K562 (cell line): ENCODE measurements around the gene PYM1. TPM values are rescaled to one million over a fixed set of nuclear protein-coding genes. Genes with fewer than 3 reads are reported as not detected.

Source experiments
- BACH1 ChIP-seq: fragments of 200-800 bp; sonication (Bioruptor generic); IDR thresholded peaks from 2 replicates; pipeline ENCODE4 v1.6.1; 2016; ENCODE audit warnings: missing genetic modification characterization, missing compliant biosample characterization
- E2F5 ChIP-seq: sonication (generic); formaldehyde crosslinking; IDR thresholded peaks from 2 replicates; pipeline ENCODE4 v1.8.0; 2022; ENCODE audit warnings: mild to moderate bottlenecking, missing genetic modification reagents
- FOXM1 ChIP-seq, 2 experiments: fragments of 450-650 bp in 1 of 2; sonication (generic) in 1 of 2; formaldehyde crosslinking in 1 of 2; IDR thresholded peaks; 2 replicates each; pipeline versions ENCODE4 v1.6.1 to v1.9.0; 2017 to 2022; ENCODE audit warnings: low read depth in 2 of 2, mild to moderate bottlenecking in 2 of 2, missing genetic modification reagents in 1 of 2, moderate library complexity in 1 of 2
- GATA2 ChIP-seq: sonication (generic); formaldehyde crosslinking; IDR thresholded peaks from 2 replicates; pipeline ENCODE4 v1.4.0; 2020; ENCODE audit warnings: mild to moderate bottlenecking, missing genetic modification reagents
- HLTF ChIP-seq: fragments of 450-650 bp; IDR thresholded peaks from 2 replicates; pipeline ENCODE4 v1.6.1; 2016
- HOXB6 ChIP-seq: fragments of 250-450 bp; sonication (Bioruptor Pico); IDR thresholded peaks from 2 replicates; pipeline ENCODE4 v1.5.1; 2022; ENCODE audit warnings: mild to moderate bottlenecking, borderline replicate concordance
- KDM1A ChIP-seq, 2 experiments: fragments of 450-650 bp; IDR thresholded peaks; 2 replicates each; pipeline ENCODE4 v1.6.1; 2016; ENCODE audit warnings: mild to moderate bottlenecking in 2 of 2
- KDM2B ChIP-seq: fragments of 250-450 bp; sonication (Bioruptor Pico); IDR thresholded peaks from 2 replicates; pipeline ENCODE4 v1.8.0; 2021; ENCODE audit warnings: mild to moderate bottlenecking, moderate library complexity
- KLF10 ChIP-seq: fragments of 250-450 bp; sonication (Bioruptor Pico); IDR thresholded peaks from 2 replicates; pipeline ENCODE4 v1.6.1; 2021; ENCODE audit warnings: matching md5 sums
- MEIS2 ChIP-seq: fragments of 450-650 bp; IDR thresholded peaks from 2 replicates; pipeline ENCODE4 v1.6.1; 2014; ENCODE audit warnings: mild to moderate bottlenecking; ENCODE audit not compliant: partially characterized antibody
- MYNN ChIP-seq, 2 experiments: sonication (generic); formaldehyde crosslinking in 1 of 2; IDR thresholded peaks; 2 replicates each; pipeline versions ENCODE4 v1.5.0 to v1.6.1; 2016 to 2020; ENCODE audit warnings: antibody characterized with exemption in 1 of 2, missing genetic modification reagents in 1 of 2
- PRMT5 ChIP-seq: sonication (generic); formaldehyde crosslinking; IDR thresholded peaks from 2 replicates; pipeline ENCODE4 v1.5.0; 2020; ENCODE audit warnings: missing genetic modification reagents
- SIRT6 ChIP-seq: IDR thresholded peaks from one replicate; pipeline ENCODE4 v1.6.1; 2012; ENCODE audit warnings: low read depth, mild to moderate bottlenecking, control low read depth, inconsistent platforms, low read length, moderate library complexity
- SP1 ChIP-seq: sonication (generic); formaldehyde crosslinking; IDR thresholded peaks from 2 replicates; pipeline ENCODE4 v1.8.1; 2022; ENCODE audit warnings: mild to moderate bottlenecking, missing genetic modification reagents
- SRSF3 ChIP-seq: fragments of 200-400 bp; formaldehyde crosslinking; IDR thresholded peaks from 2 replicates; pipeline ENCODE4 v1.6.1; 2016; ENCODE audit warnings: mild to moderate bottlenecking, low read length, moderate library complexity; ENCODE audit not compliant: insufficient read depth
- TAF1 ChIP-seq: IDR thresholded peaks from 2 replicates; pipeline ENCODE4 v1.6.1; 2011; ENCODE audit warnings: mild to moderate bottlenecking, low read length, moderate library complexity; ENCODE audit not compliant: insufficient read depth, control insufficient read depth, severe bottlenecking; ENCODE audit errors: extremely low read depth
- ZFPM2 ChIP-seq: fragments of 250-450 bp; sonication (Bioruptor Pico); IDR thresholded peaks from 2 replicates; pipeline ENCODE4 v1.5.1; 2022; ENCODE audit warnings: mild to moderate bottlenecking
- ZNF398 ChIP-seq: fragments of 250-450 bp; sonication (Bioruptor Pico); IDR thresholded peaks from 2 replicates; pipeline ENCODE4 v1.8.0; 2021; ENCODE audit warnings: moderate library complexity, mild to moderate bottlenecking, inconsistent platforms
- ZNF551 ChIP-seq: fragments of 250-450 bp; sonication (Bioruptor Pico); IDR thresholded peaks from 2 replicates; pipeline ENCODE4 v1.5.0; 2021; ENCODE audit warnings: mild to moderate bottlenecking, moderate library complexity
- ZNF707 ChIP-seq: fragments of 250-450 bp; sonication (Bioruptor Pico); conservative IDR thresholded peaks from 2 replicates; pipeline ENCODE4 v1.8.0; 2022; ENCODE audit warnings: inconsistent platforms, mild to moderate bottlenecking, moderate library complexity
- ZNF785 ChIP-seq: fragments of 250-450 bp; sonication (Bioruptor Pico); IDR thresholded peaks from 2 replicates; pipeline ENCODE4 v1.4.0; 2020; ENCODE audit warnings: mild to moderate bottlenecking
- polyA plus RNA-seq, 8 experiments: library from polyadenylated mRNA; depleted of rRNA in 4 of 8; stranded (reverse) in 5 of 8; unstranded in 3 of 8; fragments of >200 nt; fragmentation: Nextera tagmentation in 2 of 8; fragmentation: Illumina TruSeq in 1 of 8; extraction: Ambion mirVana in 2 of 8; extraction: Trizol in 1 of 8; gene quantifications; 2 replicates each; pipeline versions ENCODE4 v1.2.1 to v1.2.3, GENCODE V29; 2011 to 2014; ENCODE audit warnings: inconsistent platforms in 1 of 8, missing spikeins in 1 of 8
- total RNA-seq, 7 experiments: library from RNA; depleted of rRNA in 6 of 7; stranded (reverse); fragments of >200 nt in 6 of 7; fragmentation: Illumina TruSeq in 2 of 7; extraction: Trizol in 2 of 7; gene quantifications; 2 replicates each; pipeline versions ENCODE4 v1.2.1 to v1.2.3, GENCODE V29; 2011 to 2021; ENCODE audit warnings: low replicate concordance in 1 of 7
- TF ChIP-seq, protein P1 (sequence below), 3 experiments: IDR thresholded peaks in 2 of 3; conservative IDR thresholded peaks in 1 of 3; 2 replicates each; pipeline ENCODE4 v1.5.1; 2011 to 2012; ENCODE audit warnings: low read length in 3 of 3, mild to moderate bottlenecking in 3 of 3, control low read depth in 2 of 3, improper control_type of control experiment in 1 of 3, inconsistent platforms in 1 of 3, low read depth in 1 of 3, mixed read lengths in 1 of 3, moderate library complexity in 1 of 3; ENCODE audit not compliant: insufficient read depth in 2 of 3
- TF ChIP-seq, protein P2 (sequence below): fragments of 450-650 bp; IDR thresholded peaks from 2 replicates; pipeline ENCODE4 v1.6.1; 2016; ENCODE audit warnings: missing biosample characterization, missing genetic modification characterization

The PYM1 gene
- total and polyA plus RNA-seq, 9 of the 15 experiments (the other 6 are each of a cell fraction or from before 2014, with no cell fraction given) = 29.0 to 51.3 (median 34.1) TPM

DNA sequence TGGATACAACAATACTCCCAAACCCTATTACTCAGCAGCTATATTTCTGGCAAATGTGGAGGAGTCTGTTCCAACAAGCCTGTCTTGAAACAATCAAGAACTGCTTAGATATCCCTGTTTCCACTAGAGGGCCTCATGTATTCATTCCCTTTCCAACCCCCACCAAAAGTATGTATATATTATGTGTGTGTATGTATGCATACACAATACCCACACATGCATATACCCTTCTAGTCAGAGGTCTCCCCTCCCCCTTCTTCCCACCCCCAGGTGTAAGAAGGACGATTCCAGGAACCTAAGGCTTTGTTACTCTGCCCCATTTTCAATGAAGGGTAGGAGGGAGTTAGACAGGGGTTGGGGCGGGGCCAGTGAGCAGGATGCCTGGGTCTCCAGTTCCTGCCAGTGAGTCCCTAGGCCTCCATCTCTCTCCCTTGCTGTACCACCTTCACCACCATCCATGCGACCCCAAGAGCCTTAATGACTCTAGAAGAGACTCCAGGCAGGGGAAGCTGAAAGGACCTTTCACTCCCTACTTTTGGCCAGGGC is 3.1 kb upstream of the PYM1 start, which contains the start of gene DGKA (continued):
- TF ChIP-seq ZNF398 (CRISPR knock-in tag) = no peak
- TF ChIP-seq GATA2 (CRISPR knock-in tag) = no peak
- 0 out of 4 replicates have a peak, but pooled peaks of 1 of the 2 experiments have one; percentile 7 for TF ChIP-seq KDM1A (IDR thresholded peaks at IDR 0.05)
- no peak for TF ChIP-seq TAF1
- no peak for TF ChIP-seq KLF10 (CRISPR knock-in tag)
- TF ChIP-seq HOXB6 = no peak
- TF ChIP-seq ZFPM2 (CRISPR knock-in tag) = no peak
- TF ChIP-seq ZNF785 (CRISPR knock-in tag) = no peak
- TF ChIP-seq, protein P1, sequence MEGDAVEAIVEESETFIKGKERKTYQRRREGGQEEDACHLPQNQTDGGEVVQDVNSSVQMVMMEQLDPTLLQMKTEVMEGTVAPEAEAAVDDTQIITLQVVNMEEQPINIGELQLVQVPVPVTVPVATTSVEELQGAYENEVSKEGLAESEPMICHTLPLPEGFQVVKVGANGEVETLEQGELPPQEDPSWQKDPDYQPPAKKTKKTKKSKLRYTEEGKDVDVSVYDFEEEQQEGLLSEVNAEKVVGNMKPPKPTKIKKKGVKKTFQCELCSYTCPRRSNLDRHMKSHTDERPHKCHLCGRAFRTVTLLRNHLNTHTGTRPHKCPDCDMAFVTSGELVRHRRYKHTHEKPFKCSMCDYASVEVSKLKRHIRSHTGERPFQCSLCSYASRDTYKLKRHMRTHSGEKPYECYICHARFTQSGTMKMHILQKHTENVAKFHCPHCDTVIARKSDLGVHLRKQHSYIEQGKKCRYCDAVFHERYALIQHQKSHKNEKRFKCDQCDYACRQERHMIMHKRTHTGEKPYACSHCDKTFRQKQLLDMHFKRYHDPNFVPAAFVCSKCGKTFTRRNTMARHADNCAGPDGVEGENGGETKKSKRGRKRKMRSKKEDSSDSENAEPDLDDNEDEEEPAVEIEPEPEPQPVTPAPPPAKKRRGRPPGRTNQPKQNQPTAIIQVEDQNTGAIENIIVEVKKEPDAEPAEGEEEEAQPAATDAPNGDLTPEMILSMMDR (IDR thresholded peaks at IDR 0.05 in 2 of 3, conservative IDR thresholded peaks at IDR 0.05 in 1 of 3; ENCODE audit: insufficient read depth in 2 of 3, low read depth in 1 of 3, low read length in 3 of 3) = peak; percentile 55 to 76 (median 63)
- TF ChIP-seq HLTF = no peak
- TF ChIP-seq ZNF707 (CRISPR knock-in tag) = no peak
- no peak for TF ChIP-seq SP1 (CRISPR knock-in tag)
- TF ChIP-seq BACH1 = no peak
- TF ChIP-seq KDM2B (CRISPR knock-in tag) = no peak
- no peak for TF ChIP-seq MYNN (IDR thresholded peaks at IDR 0.05)
- no peak for TF ChIP-seq MYNN (CRISPR knock-in tag; IDR thresholded peaks at IDR 0.05)
- no peak for TF ChIP-seq FOXM1 (IDR thresholded peaks at IDR 0.05; ENCODE audit: low read depth)
- TF ChIP-seq FOXM1 (CRISPR knock-in tag; IDR thresholded peaks at IDR 0.05; ENCODE audit: low read depth) = no peak
- no peak for TF ChIP-seq ZNF551 (CRISPR knock-in tag)
- no peak for TF ChIP-seq MEIS2
- no peak for TF ChIP-seq SIRT6
- TF ChIP-seq, protein P2, sequence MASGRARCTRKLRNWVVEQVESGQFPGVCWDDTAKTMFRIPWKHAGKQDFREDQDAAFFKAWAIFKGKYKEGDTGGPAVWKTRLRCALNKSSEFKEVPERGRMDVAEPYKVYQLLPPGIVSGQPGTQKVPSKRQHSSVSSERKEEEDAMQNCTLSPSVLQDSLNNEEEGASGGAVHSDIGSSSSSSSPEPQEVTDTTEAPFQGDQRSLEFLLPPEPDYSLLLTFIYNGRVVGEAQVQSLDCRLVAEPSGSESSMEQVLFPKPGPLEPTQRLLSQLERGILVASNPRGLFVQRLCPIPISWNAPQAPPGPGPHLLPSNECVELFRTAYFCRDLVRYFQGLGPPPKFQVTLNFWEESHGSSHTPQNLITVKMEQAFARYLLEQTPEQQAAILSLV = no peak
- no peak for TF ChIP-seq E2F5 (CRISPR knock-in tag)
- TF ChIP-seq PRMT5 (CRISPR knock-in tag) = no peak
- no peak for TF ChIP-seq SRSF3
